ENCODE results near the gene PROSER2.
A peak's percentile ranks its signal among the peaks of the same experiment; 100 is the strongest.

PROSER2 gene

DNA sequence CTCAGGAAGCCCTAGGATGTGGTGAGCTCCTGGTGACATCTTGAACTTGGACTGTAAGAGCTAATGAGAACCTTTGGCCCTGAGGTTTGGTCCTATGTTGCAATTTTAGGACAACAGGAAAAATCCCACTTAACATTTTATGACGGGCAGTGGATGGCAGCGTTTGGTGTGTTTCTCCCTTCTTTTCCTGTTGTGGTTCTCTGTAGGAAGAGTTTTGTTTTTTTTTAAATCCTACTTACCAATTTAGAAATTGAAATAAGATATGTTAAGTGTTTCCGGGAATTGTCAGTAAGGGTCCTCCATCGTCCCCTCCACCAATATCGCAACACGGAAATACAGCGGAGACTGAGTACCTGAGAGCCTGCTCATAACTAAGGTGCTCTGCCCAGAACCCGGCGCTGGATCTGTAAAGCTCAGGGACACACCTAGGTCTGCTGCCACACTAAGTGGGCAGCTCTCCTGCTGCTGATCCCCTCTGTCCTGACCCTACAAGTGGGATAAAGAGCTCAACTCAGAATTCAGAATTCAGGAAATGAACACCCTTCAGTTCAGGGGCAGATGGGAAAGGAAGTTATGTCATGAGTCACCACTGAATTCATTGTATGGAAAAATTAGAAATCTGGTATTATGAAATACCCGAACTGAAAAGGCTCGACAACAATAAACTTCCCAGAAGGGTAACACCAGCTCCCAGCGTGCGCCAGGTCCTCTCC lies 9.1 kb upstream of the PROSER2 start:
- no peak overlapping the region for H3K4me3 ChIP-seq (ENCODE audit: insufficient read length, low read depth)
- no peak for TF ChIP-seq YY1 (IDR thresholded peaks at IDR 0.05; ENCODE audit: insufficient read depth, insufficient read length)
- no peak for TF ChIP-seq ZNF274 (IDR thresholded peaks at IDR 0.05; ENCODE audit: low read depth, low read length)
- TF ChIP-seq SUZ12 (IDR thresholded peaks at IDR 0.05; ENCODE audit: extremely low read depth, insufficient read depth, insufficient read length) = no peak
- no peaks in the 10 kb centered on the region for H3K9me3 ChIP-seq (ENCODE audit: insufficient read depth, low read length)
- H3K27me3 ChIP-seq (ENCODE audit: insufficient read depth, insufficient read length) = no peaks in the 10 kb centered on the region
- no peaks in the 10 kb centered on the region for H3K36me3 ChIP-seq (ENCODE audit: insufficient read depth, insufficient read length, low read length)
- H3K4me1 ChIP-seq (ENCODE audit: insufficient read depth, insufficient read length) = peaks cover 4% of the 10 kb centered on the region
- no peak overlapping the region for H3K9ac ChIP-seq (ENCODE audit: insufficient read length, low read depth)
- DNase-seq (ENCODE audit: low read depth, low spot score) = no peak

DNA sequence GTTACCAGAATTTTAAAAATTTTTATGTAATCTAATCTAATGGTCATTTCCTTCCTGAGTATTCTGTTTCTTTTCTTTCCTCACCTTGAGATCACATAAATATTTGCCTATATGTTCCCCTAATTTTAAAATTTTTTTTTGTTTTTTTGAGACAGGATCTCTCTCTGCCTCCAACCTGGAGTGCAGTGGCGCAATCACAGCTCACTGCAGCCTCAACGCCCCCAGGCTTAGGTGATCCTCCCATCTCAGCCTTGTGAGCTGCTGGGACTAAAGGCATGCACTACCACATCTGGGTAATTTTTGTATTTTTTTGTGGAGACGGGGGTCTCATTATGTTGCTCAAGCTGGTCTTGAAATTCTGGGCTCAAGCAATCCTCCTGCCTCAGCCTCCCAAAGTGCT lies 4.1 kb upstream of the PROSER2 start:
- H3K4me1 ChIP-seq (ENCODE audit: insufficient read depth, insufficient read length) = no peaks in the 10 kb centered on the region
- DNase-seq (ENCODE audit: low read depth, low spot score) = no peak
- no peaks in the 10 kb centered on the region for H3K9me3 ChIP-seq (ENCODE audit: insufficient read depth, low read length)
- H3K36me3 ChIP-seq (ENCODE audit: insufficient read depth, insufficient read length, low read length) = no peaks in the 10 kb centered on the region
- no peak overlapping the region for H3K4me3 ChIP-seq (ENCODE audit: insufficient read length, low read depth)
- H3K9ac ChIP-seq (ENCODE audit: insufficient read length, low read depth) = no peak overlapping the region
- peaks cover 6% of the 10 kb centered on the region for H3K27me3 ChIP-seq (ENCODE audit: insufficient read depth, insufficient read length)
- TF ChIP-seq YY1 (IDR thresholded peaks at IDR 0.05; ENCODE audit: insufficient read depth, insufficient read length) = no peak
- TF ChIP-seq ZNF274 (IDR thresholded peaks at IDR 0.05; ENCODE audit: low read depth, low read length) = no peak
- TF ChIP-seq SUZ12 (IDR thresholded peaks at IDR 0.05; ENCODE audit: extremely low read depth, insufficient read depth, insufficient read length) = no peak

DNA sequence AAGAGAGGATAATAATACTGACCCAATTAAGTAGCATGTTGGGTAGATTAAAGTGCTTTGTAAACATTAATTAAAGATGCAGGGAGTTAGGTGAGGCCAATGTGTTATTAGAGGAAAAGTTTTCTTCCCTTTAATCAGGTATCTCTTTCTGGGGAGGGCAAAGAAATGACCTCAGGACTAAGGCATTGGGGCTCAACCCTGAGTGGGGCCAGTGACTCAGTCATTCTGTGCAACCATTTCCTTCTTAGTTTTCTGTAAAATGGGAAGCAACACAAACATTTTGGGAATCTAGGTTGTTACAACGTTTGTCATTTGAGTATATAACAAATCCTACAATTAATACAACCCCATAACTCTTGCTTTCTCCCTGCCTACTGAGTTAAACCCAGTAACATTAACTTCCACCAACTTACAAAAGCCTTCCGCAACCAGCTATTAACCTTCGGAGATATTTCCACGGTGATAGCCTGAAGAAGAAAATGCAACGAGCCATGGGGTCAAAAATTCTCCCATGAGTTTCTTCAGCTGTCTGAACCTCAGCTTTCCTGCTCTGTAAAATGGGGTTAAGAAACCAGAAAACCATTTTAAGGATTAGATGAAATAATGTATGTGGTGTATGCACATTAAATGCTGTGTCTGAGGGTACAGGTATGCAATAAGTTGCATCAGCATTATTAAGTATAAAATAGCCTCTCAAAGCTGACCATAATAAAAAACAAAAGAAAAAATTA lies 965 bp upstream of the PROSER2 start:
- H3K4me1 ChIP-seq (ENCODE audit: insufficient read depth, insufficient read length) = no peaks in the 10 kb centered on the region
- peaks cover 5% of the 10 kb centered on the region for H3K36me3 ChIP-seq (ENCODE audit: insufficient read depth, insufficient read length, low read length)
- peaks cover 18% of the 10 kb centered on the region for H3K27me3 ChIP-seq (ENCODE audit: insufficient read depth, insufficient read length)
- no peak overlapping the region for H3K4me3 ChIP-seq (ENCODE audit: insufficient read length, low read depth)
- no peaks in the 10 kb centered on the region for H3K9me3 ChIP-seq (ENCODE audit: insufficient read depth, low read length)
- DNase-seq (ENCODE audit: low read depth, low spot score) = no peak
- TF ChIP-seq ZNF274 (IDR thresholded peaks at IDR 0.05; ENCODE audit: low read depth, low read length) (no peak), SUZ12 (IDR thresholded peaks at IDR 0.05; ENCODE audit: extremely low read depth, insufficient read depth, insufficient read length) (no peak), YY1 (IDR thresholded peaks at IDR 0.05; ENCODE audit: insufficient read depth, insufficient read length) (no peak)
- no peak overlapping the region for H3K9ac ChIP-seq (ENCODE audit: insufficient read length, low read depth)

DNA sequence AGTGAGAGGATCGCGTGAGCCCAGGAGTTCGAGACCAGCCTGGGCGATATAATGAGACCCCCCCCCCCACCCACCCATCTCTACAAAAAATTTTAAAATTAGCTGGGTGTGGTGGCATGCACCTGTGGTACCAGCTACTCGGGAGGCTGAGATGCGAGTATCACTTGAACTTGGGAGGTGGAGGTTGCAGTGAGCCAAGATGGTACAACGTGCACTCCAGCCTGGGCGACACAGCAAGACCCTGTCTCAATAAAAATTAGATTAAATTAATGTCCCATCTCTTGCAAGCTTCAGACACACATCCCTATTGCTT lies 391 bp upstream of the PROSER2 start:
- Histone ChIP-seq H3K4me3 (ENCODE audit: insufficient read length, low read depth) (no peak overlapping the region), H3K36me3 (ENCODE audit: insufficient read depth, insufficient read length, low read length) (peaks cover 5% of the 10 kb centered on the region), H3K4me1 (ENCODE audit: insufficient read depth, insufficient read length) (no peaks in the 10 kb centered on the region), H3K9me3 (ENCODE audit: insufficient read depth, low read length) (no peaks in the 10 kb centered on the region), H3K9ac (ENCODE audit: insufficient read length, low read depth) (peak overlapping the region; percentile 80), H3K27me3 (ENCODE audit: insufficient read depth, insufficient read length) (peaks cover 18% of the 10 kb centered on the region)
- DNase-seq (ENCODE audit: low read depth, low spot score) = no peak
- TF ChIP-seq ZNF274 (IDR thresholded peaks at IDR 0.05; ENCODE audit: low read depth, low read length) (no peak), YY1 (IDR thresholded peaks at IDR 0.05; ENCODE audit: insufficient read depth, insufficient read length) (no peak), SUZ12 (IDR thresholded peaks at IDR 0.05; ENCODE audit: extremely low read depth, insufficient read depth, insufficient read length) (no peak)

DNA sequence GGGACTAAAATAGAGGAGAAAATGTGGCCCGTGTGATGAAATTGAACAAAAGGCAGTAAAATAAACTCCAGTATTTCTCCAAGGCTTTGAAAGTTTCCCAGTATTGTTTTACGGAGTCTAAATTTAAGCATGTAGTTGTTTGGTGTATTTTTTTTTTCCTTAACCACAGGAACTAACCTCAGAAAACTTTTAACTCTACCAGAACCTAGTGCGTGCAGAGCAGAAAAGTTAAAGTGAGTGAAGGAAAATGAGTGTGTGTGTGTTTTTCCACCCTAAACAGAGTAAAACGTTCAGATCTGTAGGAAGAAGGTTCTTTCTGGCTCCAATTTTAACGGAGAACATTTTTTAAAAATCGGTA lies 812 bp downstream of the PROSER2 start:
- H3K36me3 ChIP-seq (ENCODE audit: insufficient read depth, insufficient read length, low read length) = peaks cover 5% of the 10 kb centered on the region
- peak overlapping the region; percentile 80 for H3K9ac ChIP-seq (ENCODE audit: insufficient read length, low read depth)
- H3K9me3 ChIP-seq (ENCODE audit: insufficient read depth, low read length) = no peaks in the 10 kb centered on the region
- TF ChIP-seq YY1 (IDR thresholded peaks at IDR 0.05; ENCODE audit: insufficient read depth, insufficient read length) (no peak), ZNF274 (IDR thresholded peaks at IDR 0.05; ENCODE audit: low read depth, low read length) (no peak), SUZ12 (IDR thresholded peaks at IDR 0.05; ENCODE audit: extremely low read depth, insufficient read depth, insufficient read length) (no peak)
- peak overlapping the region; percentile 63 for H3K4me3 ChIP-seq (ENCODE audit: insufficient read length, low read depth)
- DNase-seq (ENCODE audit: low read depth, low spot score) = no peak
- H3K4me1 ChIP-seq (ENCODE audit: insufficient read depth, insufficient read length) = no peaks in the 10 kb centered on the region
- H3K27me3 ChIP-seq (ENCODE audit: insufficient read depth, insufficient read length) = peaks cover 18% of the 10 kb centered on the region

DNA sequence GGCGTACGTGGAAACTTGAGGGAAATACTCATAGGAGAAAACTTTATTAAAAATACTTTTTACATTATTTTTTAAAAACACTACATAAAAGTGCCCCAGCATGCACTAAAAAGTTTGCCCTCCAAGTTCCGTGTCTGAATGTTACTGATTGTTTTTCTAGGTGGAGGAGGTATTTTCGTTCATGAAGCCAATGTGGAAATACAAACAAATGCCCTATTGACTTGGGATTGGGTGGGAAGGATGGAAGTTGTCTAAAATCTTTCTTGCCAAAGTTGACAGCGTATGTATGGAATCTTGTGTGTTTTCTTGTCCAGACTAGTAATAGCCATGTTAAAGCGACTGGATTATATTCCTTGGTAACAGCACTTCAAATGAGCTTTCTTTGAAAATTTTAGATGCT lies 1.2 kb downstream of the PROSER2 start:
- no peak for DNase-seq (ENCODE audit: low read depth, low spot score)
- Histone ChIP-seq H3K27me3 (ENCODE audit: insufficient read depth, insufficient read length) (peaks cover 18% of the 10 kb centered on the region), H3K9me3 (ENCODE audit: insufficient read depth, low read length) (no peaks in the 10 kb centered on the region), H3K9ac (ENCODE audit: insufficient read length, low read depth) (peak overlapping the region; percentile 80), H3K36me3 (ENCODE audit: insufficient read depth, insufficient read length, low read length) (peaks cover 5% of the 10 kb centered on the region), H3K4me1 (ENCODE audit: insufficient read depth, insufficient read length) (no peaks in the 10 kb centered on the region), H3K4me3 (ENCODE audit: insufficient read length, low read depth) (no peak overlapping the region)
- TF ChIP-seq ZNF274 (IDR thresholded peaks at IDR 0.05; ENCODE audit: low read depth, low read length) (no peak), SUZ12 (IDR thresholded peaks at IDR 0.05; ENCODE audit: extremely low read depth, insufficient read depth, insufficient read length) (no peak), YY1 (IDR thresholded peaks at IDR 0.05; ENCODE audit: insufficient read depth, insufficient read length) (no peak)

DNA sequence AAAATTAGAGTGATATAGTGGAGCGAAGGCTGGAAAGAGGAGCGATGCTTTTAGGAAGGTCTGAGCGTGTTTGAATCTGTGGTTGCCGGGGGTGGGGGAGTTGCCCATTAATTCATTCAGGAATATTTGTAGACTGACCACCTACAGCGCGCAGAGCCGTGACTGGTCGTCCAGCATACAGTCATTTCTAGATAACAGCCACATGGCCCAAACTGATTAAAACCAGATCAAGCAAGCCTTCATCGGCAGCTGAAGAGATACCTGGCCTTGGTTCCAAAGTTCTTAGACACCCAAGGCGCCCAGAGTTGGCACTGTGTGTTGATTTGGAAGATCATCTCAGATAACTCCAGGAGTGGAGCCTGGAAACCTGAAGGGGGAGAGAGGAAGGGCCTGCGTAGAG lies 1.7 kb downstream of the PROSER2 start:
- no peak for TF ChIP-seq YY1 (IDR thresholded peaks at IDR 0.05; ENCODE audit: insufficient read depth, insufficient read length)
- TF ChIP-seq ZNF274 (IDR thresholded peaks at IDR 0.05; ENCODE audit: low read depth, low read length) = no peak
- TF ChIP-seq SUZ12 (IDR thresholded peaks at IDR 0.05; ENCODE audit: extremely low read depth, insufficient read depth, insufficient read length) = no peak
- no peaks in the 10 kb centered on the region for H3K9me3 ChIP-seq (ENCODE audit: insufficient read depth, low read length)
- peaks cover 18% of the 10 kb centered on the region for H3K27me3 ChIP-seq (ENCODE audit: insufficient read depth, insufficient read length)
- no peaks in the 10 kb centered on the region for H3K4me1 ChIP-seq (ENCODE audit: insufficient read depth, insufficient read length)
- no peak for DNase-seq (ENCODE audit: low read depth, low spot score)
- peak overlapping the region; percentile 36 for H3K9ac ChIP-seq (ENCODE audit: insufficient read length, low read depth)
- H3K36me3 ChIP-seq (ENCODE audit: insufficient read depth, insufficient read length, low read length) = peaks cover 5% of the 10 kb centered on the region
- no peak overlapping the region for H3K4me3 ChIP-seq (ENCODE audit: insufficient read length, low read depth)
